ENCODE data around the gene MGAT1. TPM values are rescaled to one million over a fixed set of nuclear protein-coding genes. Genes with fewer than 3 reads are reported as not detected.
A peak's percentile ranks its signal among the peaks of the same experiment; 100 is the strongest.
"Not testable (repeated sequence)": the region's sequence is repeated elsewhere in the genome, so short reads cannot be mapped to it uniquely, and the experiment has no call there.

The MGAT1 gene
- total RNA-seq, 1 experiment from 2014 or later, result 59.1 TPM

GRCh38 chr5:180806351-180807011 lies 3.9 kb upstream of the MGAT1 start:
- DNase-seq (ENCODE audit: low spot score), result no peak

GRCh38 chr5:180804129-180804618 lies 1.6 kb upstream of the MGAT1 start:
- no peak for DNase-seq (ENCODE audit: low spot score)

- no peak for DNase-seq (ENCODE audit: low spot score)
Observed at GRCh38 chr5:180803181-180804128, 849 bp upstream of the MGAT1 start.

GRCh38 chr5:180801596-180802324 lies 846 bp downstream of the MGAT1 start:
- no peak for DNase-seq (ENCODE audit: low spot score)

GRCh38 chr5:180799902-180800801 lies 2.5 kb downstream of the MGAT1 start:
- DNase-seq (ENCODE audit: low spot score), result peak; percentile 53

GRCh38 chr5:180799194-180799593 lies 3.4 kb downstream of the MGAT1 start:
- no peak for DNase-seq (ENCODE audit: low spot score)

GRCh38 chr5:180798193-180798592 lies 4.4 kb downstream of the MGAT1 start:
- no peak for DNase-seq (ENCODE audit: low spot score)

GRCh38 chr5:180797256-180798192 lies 5.1 kb downstream of the MGAT1 start:
- DNase-seq (ENCODE audit: low spot score), result no peak

- no peak for DNase-seq (ENCODE audit: low spot score)
Observed at GRCh38 chr5:180795771-180796313, 6.8 kb downstream of the MGAT1 start.

GRCh38 chr5:180792965-180793287 lies 9.7 kb downstream of the MGAT1 start:
- DNase-seq (ENCODE audit: low spot score), result no peak

- DNase-seq (ENCODE audit: low spot score), result no peak
Observed at GRCh38 chr5:180792287-180792964, 10.2 kb downstream of the MGAT1 start.

- DNase-seq (ENCODE audit: low spot score), result no peak
Observed at GRCh38 chr5:180791611-180792213, 10.9 kb downstream of the MGAT1 start.

GRCh38 chr5:180790524-180790923 lies 12.1 kb downstream of the MGAT1 start:
- DNase-seq (ENCODE audit: low spot score), result no peak

GRCh38 chr5:180790020-180790419 lies 12.6 kb downstream of the MGAT1 start:
- DNase-seq (ENCODE audit: low spot score), result no peak

GRCh38 chr5:180788651-180789410 lies 13.8 kb downstream of the MGAT1 start:
- not testable (repeated sequence) for DNase-seq (ENCODE audit: low spot score)

GRCh38 chr5:180787711-180788431 lies 14.7 kb downstream of the MGAT1 start:
- DNase-seq (ENCODE audit: low spot score), result no peak

All from H4 (cell line).